Measurements from ENCODE around the gene CAMTA1.
"Not testable (repeated sequence)": the region's sequence is repeated elsewhere in the genome, so short reads cannot be mapped to it uniquely, and the experiment has no call there.

CAMTA1 gene

DNA sequence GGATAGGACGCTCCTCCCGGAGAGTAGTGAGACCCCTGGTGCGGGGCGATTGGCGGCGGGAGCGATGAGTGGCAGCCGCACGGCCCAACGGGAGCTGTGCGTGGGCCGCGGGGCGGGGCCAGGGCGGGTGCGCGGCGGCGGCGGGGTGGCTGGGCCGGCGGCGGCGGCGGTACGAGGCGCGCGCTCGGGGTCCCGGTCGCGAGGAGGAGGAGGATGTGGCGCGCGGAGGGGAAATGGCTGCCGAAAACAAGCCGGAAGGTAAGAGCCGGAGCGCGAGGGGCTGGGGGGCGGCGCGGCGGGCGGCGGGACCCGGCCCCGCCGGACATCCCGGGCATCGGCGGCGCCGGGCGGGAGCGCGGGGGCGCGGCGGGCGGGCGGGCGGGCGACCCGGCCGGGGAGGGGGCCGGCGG lies at the start of gene CAMTA1:
CAMTA1 (plus strand) TSS at position 137 of the 410 bp plus-strand sequence; CDS start at position 214, 77 bp downstream.
- no peak for TF ChIP-seq CTCF (IDR thresholded peaks at IDR 0.05; ENCODE audit: borderline replicate concordance, control extremely low read depth, extremely low read depth, insufficient read depth, missing control alignments)
- in situ Hi-C loops (cut with MboI; ENCODE audit: low sequenced_read_pairs, unreplicated experiment): no loop called here

GRCh38 chr1:6738987-6739676 lies 46.1 kb upstream of the CAMTA1 start:
- TF ChIP-seq CTCF (IDR thresholded peaks at IDR 0.05; ENCODE audit: borderline replicate concordance, control extremely low read depth, extremely low read depth, insufficient read depth, missing control alignments): no peak
- in situ Hi-C loops (cut with MboI; ENCODE audit: low sequenced_read_pairs, unreplicated experiment): no loop called here
- no peak for DNase-seq (ENCODE audit: low spot score)

More for the DNA sequence above, at the start of gene CAMTA1:
- no peak for DNase-seq (ENCODE audit: low spot score)

- DNase-seq (ENCODE audit: low spot score); in situ Hi-C loops (cut with MboI; ENCODE audit: low sequenced_read_pairs, unreplicated experiment): not testable (repeated sequence)
These were observed 42.5 kb upstream of the CAMTA1 start for GRCh38 chr1:6742676-6743188.

DNA sequence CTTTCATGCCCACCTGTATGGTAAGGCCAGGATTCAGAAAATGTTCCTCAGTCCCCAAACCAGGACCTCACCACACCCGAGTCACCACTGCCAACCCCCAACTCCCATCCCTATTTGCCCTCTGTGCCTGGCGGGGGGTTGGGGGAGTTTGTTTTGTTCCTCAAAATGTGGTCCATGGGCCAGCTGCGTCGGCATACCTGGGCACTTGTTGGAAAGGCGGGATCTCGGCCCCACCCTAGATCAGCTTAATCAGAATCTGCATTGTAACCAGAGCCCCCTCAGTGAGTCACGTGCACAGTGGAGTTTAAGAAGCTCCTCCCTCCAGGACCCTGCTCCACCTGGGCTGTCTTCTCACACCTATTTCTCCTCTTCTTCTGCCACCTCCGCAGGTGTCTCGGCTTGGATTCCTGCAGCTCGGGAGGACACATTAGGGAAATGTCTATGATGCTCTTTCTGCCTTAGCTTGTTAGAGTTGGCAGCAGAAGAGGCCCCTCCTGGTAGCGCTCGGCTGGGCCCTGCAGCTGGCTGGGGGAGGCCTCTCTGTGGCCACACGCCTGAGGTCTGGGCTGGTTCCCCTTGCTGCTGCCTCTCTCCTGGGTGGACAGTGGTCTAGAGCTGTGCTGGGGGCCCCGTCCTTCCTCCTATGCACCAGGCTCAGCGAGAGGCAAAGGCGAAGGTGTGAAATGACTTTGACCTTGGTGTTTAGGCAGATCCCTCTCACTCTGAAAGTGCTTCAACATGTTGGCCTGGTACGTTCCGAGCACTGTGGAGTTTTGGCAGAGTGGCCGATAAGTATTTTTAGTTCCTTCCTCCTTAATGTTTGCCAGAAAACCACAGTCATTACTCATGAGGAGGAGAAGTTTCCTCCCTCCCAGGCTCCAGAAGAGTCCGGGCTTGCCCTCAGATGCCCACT lies 41.8 kb upstream of the CAMTA1 start:
- in situ Hi-C loops (cut with MboI; ENCODE audit: low sequenced_read_pairs, unreplicated experiment): no loop called here
- peak; percentile 38 for DNase-seq (ENCODE audit: low spot score)
- TF ChIP-seq CTCF (IDR thresholded peaks at IDR 0.05; ENCODE audit: borderline replicate concordance, control extremely low read depth, extremely low read depth, insufficient read depth, missing control alignments): no peak

DNA sequence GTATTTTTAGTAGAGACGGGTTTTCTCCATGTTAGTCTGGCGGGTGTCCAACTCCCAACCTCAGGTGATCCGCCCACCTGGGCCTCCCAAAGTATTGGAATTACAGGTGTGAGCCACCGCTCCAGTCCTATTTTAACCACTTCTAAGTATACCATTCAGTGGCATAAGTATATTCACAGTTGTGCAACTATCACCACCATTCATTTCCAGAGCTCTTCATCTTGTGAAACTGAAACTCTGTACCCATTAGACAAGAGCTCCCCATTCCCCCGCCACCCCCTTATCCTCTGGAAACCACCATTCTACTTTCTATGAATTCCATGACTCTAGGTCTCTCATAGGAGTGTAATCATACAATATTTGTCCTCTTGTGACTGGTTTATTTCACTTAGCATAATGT lies 40.2 kb upstream of the CAMTA1 start:
- TF ChIP-seq CTCF (IDR thresholded peaks at IDR 0.05; ENCODE audit: borderline replicate concordance, control extremely low read depth, extremely low read depth, insufficient read depth, missing control alignments): no peak
- no peak for DNase-seq (ENCODE audit: low spot score)
- in situ Hi-C loops (cut with MboI; ENCODE audit: low sequenced_read_pairs, unreplicated experiment): no loop called here

- TF ChIP-seq CTCF (IDR thresholded peaks at IDR 0.05; ENCODE audit: borderline replicate concordance, control extremely low read depth, extremely low read depth, insufficient read depth, missing control alignments): no peak
- no peak for DNase-seq (ENCODE audit: low spot score)
- in situ Hi-C loops (cut with MboI; ENCODE audit: low sequenced_read_pairs, unreplicated experiment): no loop called here
These were observed 37.6 kb upstream of the CAMTA1 start for GRCh38 chr1:6747674-6748073.

- no peak for TF ChIP-seq CTCF (IDR thresholded peaks at IDR 0.05; ENCODE audit: borderline replicate concordance, control extremely low read depth, extremely low read depth, insufficient read depth, missing control alignments)
- DNase-seq (ENCODE audit: low spot score): no peak
- in situ Hi-C loops (cut with MboI; ENCODE audit: low sequenced_read_pairs, unreplicated experiment): no loop called here
These were observed 34.8 kb upstream of the CAMTA1 start for GRCh38 chr1:6750490-6750889.
